H9 (cell line): ENCODE measurements around the gene DLEC1. TPM values are rescaled to one million over a fixed set of nuclear protein-coding genes. Genes with fewer than 3 reads are reported as not detected.

ENCODE experiments used
- DNase-seq: peaks from one replicate; pipeline ENCODE4 v3.0.0-alpha.2; 2017
- H2AFZ ChIP-seq: one replicate; pipeline ENCODE4 v1.6.1; 2013; ENCODE audit warnings: mild to moderate bottlenecking, low read length, control low read depth, moderate library complexity
- H2AK5ac ChIP-seq: 2 replicates; pipeline ENCODE4 v1.6.1; 2013; ENCODE audit warnings: low read length, control low read depth, mixed read lengths; ENCODE audit not compliant: insufficient read length
- H2BK120ac ChIP-seq: one replicate; pipeline ENCODE4 v1.6.1; 2013; ENCODE audit warnings: low read depth, mild to moderate bottlenecking, low read length, control low read depth, inconsistent platforms; ENCODE audit not compliant: poor library complexity, severe bottlenecking
- H2BK12ac ChIP-seq: 2 replicates; pipeline ENCODE4 v1.6.1; 2013; ENCODE audit warnings: low read length, control low read depth, mixed read lengths, low read depth; ENCODE audit not compliant: insufficient read length
- H2BK15ac ChIP-seq: 2 replicates; pipeline ENCODE4 v1.6.1; 2013; ENCODE audit warnings: low read depth, low read length, control low read depth
- H2BK20ac ChIP-seq: one replicate; pipeline ENCODE4 v1.6.1; 2013; ENCODE audit warnings: low read depth, mild to moderate bottlenecking, low read length, control low read depth, inconsistent platforms; ENCODE audit not compliant: poor library complexity, severe bottlenecking
- H2BK5ac ChIP-seq: 2 replicates; pipeline ENCODE4 v1.6.1; 2013; ENCODE audit warnings: low read length, control low read depth, mixed read lengths; ENCODE audit not compliant: insufficient read length
- H3K14ac ChIP-seq: 2 replicates; pipeline ENCODE4 v1.6.1; 2013; ENCODE audit warnings: low read length, control low read depth; ENCODE audit not compliant: insufficient read depth
- H3K18ac ChIP-seq: 2 replicates; pipeline ENCODE4 v1.6.1; 2013; ENCODE audit warnings: low read depth, mild to moderate bottlenecking, mixed read lengths, low read length, control low read depth; ENCODE audit not compliant: insufficient read length
- H3K23ac ChIP-seq: 2 replicates; pipeline ENCODE4 v1.6.1; 2013; ENCODE audit warnings: low read length, control low read depth, mixed read lengths, low read depth; ENCODE audit not compliant: insufficient read length
- H3K23me2 ChIP-seq: 2 replicates; pipeline ENCODE4 v1.6.1; 2013; ENCODE audit warnings: low read depth, mild to moderate bottlenecking, mixed read lengths, low read length, control low read depth; ENCODE audit not compliant: insufficient read length, poor library complexity, severe bottlenecking
- H3K27ac ChIP-seq: 2 replicates; pipeline ENCODE4 v1.5.1; 2013; ENCODE audit warnings: low read length, control low read depth, mixed read lengths, low read depth; ENCODE audit not compliant: insufficient read length
- H3K27me3 ChIP-seq: 2 replicates; pipeline ENCODE4 v1.6.1; 2013; ENCODE audit warnings: low read length, control low read depth, inconsistent platforms; ENCODE audit not compliant: insufficient read depth
- H3K4ac ChIP-seq: 2 replicates; pipeline ENCODE4 v1.6.1; 2013; ENCODE audit warnings: low read depth, mild to moderate bottlenecking, control low read depth, inconsistent platforms, low read length, moderate library complexity
- H3K4me1 ChIP-seq: 2 replicates; pipeline ENCODE4 v1.6.1; 2013; ENCODE audit warnings: low read length, control low read depth, inconsistent platforms; ENCODE audit not compliant: insufficient read depth
- H3K4me2 ChIP-seq: 2 replicates; pipeline ENCODE4 v1.6.1; 2013; ENCODE audit warnings: low read length, control low read depth, mixed read lengths; ENCODE audit not compliant: insufficient read length, insufficient read depth
- H3K56ac ChIP-seq: 2 replicates; pipeline ENCODE4 v1.6.1; 2013; ENCODE audit warnings: low read depth, mild to moderate bottlenecking, mixed read lengths, low read length, control low read depth; ENCODE audit not compliant: insufficient read length
- H3K79me1 ChIP-seq: 2 replicates; pipeline ENCODE4 v1.6.1; 2013; ENCODE audit warnings: low read depth, mild to moderate bottlenecking, moderate library complexity, low read length, control low read depth, inconsistent platforms; ENCODE audit not compliant: insufficient read depth, poor library complexity, severe bottlenecking
- H3K79me2 ChIP-seq: 2 replicates; pipeline ENCODE4 v1.6.1; 2013; ENCODE audit warnings: low read length, control low read depth, inconsistent platforms; ENCODE audit not compliant: insufficient read depth
- H3K9ac ChIP-seq: 2 replicates; pipeline ENCODE4 v1.6.1; 2013; ENCODE audit warnings: low read length, control low read depth, mixed read lengths; ENCODE audit not compliant: insufficient read length; ENCODE audit errors: extremely low read depth
- H3K9me3 ChIP-seq: one replicate; pipeline ENCODE4 v1.6.1; 2013; ENCODE audit warnings: low read depth, low read length, inconsistent platforms; ENCODE audit not compliant: control insufficient read depth
- H3T11ph ChIP-seq: one replicate; pipeline ENCODE4 v1.6.1; 2013; ENCODE audit warnings: mild to moderate bottlenecking, low read length, control low read depth, inconsistent platforms
- H4K20me1 ChIP-seq: one replicate; pipeline ENCODE4 v1.6.1; 2013; ENCODE audit not compliant: control insufficient read depth, insufficient read length, insufficient read depth
- H4K5ac ChIP-seq: 2 replicates; pipeline ENCODE4 v1.6.1; 2013; ENCODE audit warnings: low read depth, mild to moderate bottlenecking, mixed read lengths, low read length, control low read depth; ENCODE audit not compliant: insufficient read length
- H4K8ac ChIP-seq: replicated peaks from 2 replicates; pipeline ENCODE4 v1.6.1; 2013; ENCODE audit warnings: low read length, control low read depth, mixed read lengths, low read depth; ENCODE audit not compliant: insufficient read length
- H4K91ac ChIP-seq: 2 replicates; pipeline ENCODE4 v1.6.1; 2013; ENCODE audit warnings: low read depth, mild to moderate bottlenecking, moderate library complexity, mixed read lengths, low read length, control low read depth; ENCODE audit not compliant: insufficient read length
- H3K27ac Mint-ChIP-seq, 3 experiments: 2 replicates in 2 of 3; 3 replicates in 1 of 3; pipeline ENCODE4 v1.8.0; 2020 to 2021; ENCODE audit warnings: mixed read lengths in 3 of 3, mild to moderate bottlenecking in 1 of 3, moderate library complexity in 1 of 3
- H3K27me3 Mint-ChIP-seq: 2 replicates; pipeline ENCODE4 v1.8.0; 2021; ENCODE audit warnings: low read depth, mild to moderate bottlenecking, moderate library complexity, mixed read lengths
- H3K36me3 Mint-ChIP-seq, 3 experiments: 2 replicates in 2 of 3; 3 replicates in 1 of 3; pipeline ENCODE4 v1.8.0; 2020 to 2021; ENCODE audit warnings: low read depth in 3 of 3, mixed read lengths in 3 of 3; ENCODE audit not compliant: insufficient read depth in 1 of 3
- H3K4me1 Mint-ChIP-seq, 2 experiments: 2 replicates each; pipeline ENCODE4 v1.8.0; 2020; ENCODE audit warnings: mixed read lengths in 2 of 2
- H3K4me3 Mint-ChIP-seq, 2 experiments: 2 replicates in 1 of 2; 3 replicates in 1 of 2; pipeline ENCODE4 v1.8.0; 2020 to 2021; ENCODE audit warnings: mild to moderate bottlenecking in 2 of 2, mixed read lengths in 2 of 2, moderate library complexity in 1 of 2
- H3K9me3 Mint-ChIP-seq, 2 experiments: 2 replicates in 1 of 2; 3 replicates in 1 of 2; pipeline ENCODE4 v1.8.0; 2020; ENCODE audit warnings: mild to moderate bottlenecking in 2 of 2, mixed read lengths in 2 of 2, moderate library complexity in 1 of 2
- CTCF ChIP-seq: fragments of 200-600 bp; sonication (generic); conservative IDR thresholded peaks from 3 replicates; pipeline ENCODE4 v1.8.0; 2021; ENCODE audit warnings: antibody characterized with exemption, mild to moderate bottlenecking
- WGBS: extraction: QIAGEN DNeasy Blood & Tissue Kit; methylation state at CpG from one replicate; pipeline ENCODE4 v1.1.7; 2013; ENCODE audit warnings: missing lambda C conversion rate, low lambda C conversion rate, mixed read lengths; ENCODE audit not compliant: insufficient read length; ENCODE audit errors: extremely low coverage; 5-methylcytosine and 5-hydroxymethylcytosine counted together
- total RNA-seq: library from RNA; stranded (reverse); gene quantifications from 2 replicates; pipeline ENCODE4 v1.2.1, GENCODE V29; 2021

The DLEC1 gene
- total RNA-seq, 1 experiment from 2014 or later: 2.1 TPM

- H3K27ac Mint-ChIP-seq: peak overlapping the region in 2 of 3 experiments; percentile 59 to 80; a peak in 3 of 7 replicates
Observed at GRCh38 chr3:38114875-38115644, 76.1 kb downstream of the DLEC1 start.

More at GRCh38 chr3:38114875-38115644, 76.1 kb downstream of the DLEC1 start:
- Histone ChIP-seq H3K14ac (no peak overlapping the region; the same call in 1 of the 2 replicates), H2AK5ac (no peak overlapping the region), H4K20me1 (no peaks in the 10 kb centered on the region), H4K5ac (no peak overlapping the region), H3K27ac (no peak overlapping the region), H3K18ac (no peak overlapping the region), H3K4me1 (no peaks in the 10 kb centered on the region), H3T11ph (no peak overlapping the region), H3K23me2 (no peaks in the 10 kb centered on the region), H2BK12ac (no peak overlapping the region), H3K27me3 (no peaks in the 10 kb centered on the region), H3K4ac (no peak overlapping the region), H2BK120ac (no peak overlapping the region), H3K4me2 (no peak overlapping the region), H4K91ac (no peak overlapping the region), H3K23ac (no peak overlapping the region), H2BK15ac (no peak overlapping the region), H3K9me3 (no peaks in the 10 kb centered on the region), H3K56ac (no peak overlapping the region), H3K9ac (no peak overlapping the region), H4K8ac (no peak overlapping the region), H2AFZ (no peak overlapping the region), H3K79me2 (no peaks in the 10 kb centered on the region), H3K79me1 (no peaks in the 10 kb centered on the region), H2BK20ac (no peak overlapping the region), H2BK5ac (no peak overlapping the region)
- peak; percentile 21 for DNase-seq
- Mint-ChIP-seq H3K4me1 (peaks cover 0 to 3% of the 10 kb centered on the region in 2 experiments; a peak in 1 of 4 replicates), H3K36me3 (peaks cover 0 to 21% (median 2%) of the 10 kb centered on the region in 3 experiments; a peak in 5 of 7 replicates), H3K9me3 (no peaks in the 10 kb centered on the region; a peak in 1 of 5 replicates), H3K4me3 (no peak overlapping the region), H3K27me3 (peaks cover 17% of the 10 kb centered on the region)
- TF ChIP-seq CTCF: no peak
- no CpG with 5 or more reads among the region's 13 CpGs for WGBS
